LHCN-M2 (cell line): ENCODE results near the gene MATR3. TPM values are rescaled to one million over a fixed set of nuclear protein-coding genes. Genes with fewer than 3 reads are reported as not detected.

Experiments used
- total RNA-seq: library from RNA; depleted of rRNA; stranded (reverse); fragments of >200 nt; gene quantifications from 2 replicates; pipeline ENCODE4 v1.2.3, GENCODE V29; 2014; rRNA removed

Gene MATR3
- total RNA-seq, 1 experiment from 2014 or later: 268 TPM

Other genes with a start within 250 kb of the MATR3 start
- gene SIL1, start 95.4 kb upstream of the MATR3 start, total RNA-seq: 37.0 and 41.4 TPM in 2 replicates
- gene PAIP2, start 48.1 kb downstream of the MATR3 start, total RNA-seq: 50.1 and 56.5 TPM in 2 replicates
- gene SLC23A1, start 89.6 kb downstream of the MATR3 start, total RNA-seq: not detected in 2 replicates
- not detected in 2 replicates for gene MZB1, start 96.2 kb downstream of the MATR3 start, total RNA-seq
- 6.0 and 6.2 TPM in 2 replicates for gene PROB1, start 101.4 kb downstream of the MATR3 start, total RNA-seq
- 3.7 and 4.1 TPM in 2 replicates for gene SPATA24, start 110.3 kb downstream of the MATR3 start, total RNA-seq
- gene DNAJC18, start 145.8 kb downstream of the MATR3 start, total RNA-seq: 10.9 and 13.5 TPM in 2 replicates
- gene ECSCR, start 169.0 kb downstream of the MATR3 start, total RNA-seq: 0.19 and 0.40 TPM in 2 replicates
- not detected in 2 replicates for gene SMIM33, start 177.3 kb downstream of the MATR3 start, total RNA-seq
- gene STING1, start 189.0 kb downstream of the MATR3 start, total RNA-seq: 79.2 and 92.7 TPM in 2 replicates